Measurements from ENCODE around the gene ALDH5A1.

The ALDH5A1 gene

DNA sequence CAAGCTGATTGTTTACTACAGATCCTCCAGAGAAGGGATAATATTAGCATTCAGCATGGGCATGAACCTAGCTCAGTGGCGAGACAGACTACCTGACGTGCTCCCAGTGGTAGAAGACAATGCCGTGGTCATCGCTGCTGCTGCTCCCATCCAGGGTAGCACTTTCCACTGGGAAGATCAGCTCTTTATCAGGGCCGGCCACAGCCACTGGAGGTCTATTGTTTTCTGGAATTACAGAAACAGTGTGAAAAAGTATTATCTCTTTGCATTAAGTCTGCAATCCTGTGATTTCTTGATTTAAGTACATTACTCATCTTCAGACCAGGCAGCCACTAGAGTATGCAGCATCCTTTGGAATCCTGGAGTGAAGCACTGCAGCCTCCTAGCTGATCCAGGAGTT lies 75.0 kb downstream of the ALDH5A1 start:
- Histone ChIP-seq H3K36me3 (replicated peaks in 1 of 2; ENCODE audit: control insufficient read depth in 2 of 2, insufficient read depth in 2 of 2, low read length in 2 of 2) (no peaks in the 10 kb centered on the region), H3K14ac (ENCODE audit: low read length) (no peak overlapping the region), H2AFZ (ENCODE audit: low read length) (no peak overlapping the region), H3K9ac (ENCODE audit: low read depth, low read length, poor library complexity) (no peak overlapping the region), H3K4ac (ENCODE audit: low read length) (no peak overlapping the region), H3K27me3 (ENCODE audit: control insufficient read depth in 3 of 3, insufficient read depth in 3 of 3, low read depth in 1 of 3, low read length in 3 of 3) (peaks cover 0 to 5% (median 0%) of the 10 kb centered on the region in 3 experiments), H3K79me1 (ENCODE audit: low read depth, low read length) (no peaks in the 10 kb centered on the region), H2BK5ac (ENCODE audit: low read length) (no peak overlapping the region), H2BK15ac (ENCODE audit: low read length) (no peak overlapping the region), H3K9me3 (replicated peaks in 1 of 2; ENCODE audit: control insufficient read depth in 2 of 2, insufficient read depth in 1 of 2, low read depth in 1 of 2, low read length in 2 of 2) (no peaks in the 10 kb centered on the region), H3K4me3 (ENCODE audit: low read length in 2 of 2) (no peak overlapping the region), H3K4me2 (ENCODE audit: insufficient read depth, low read length, poor library complexity, severe bottlenecking) (no peak overlapping the region), H3K4me1 (ENCODE audit: control insufficient read depth in 2 of 2, insufficient read depth in 1 of 2, low read depth in 1 of 2, low read length in 2 of 2) (no peaks in the 10 kb centered on the region), H2BK120ac (ENCODE audit: low read depth, low read length) (no peak overlapping the region), H3K23ac (ENCODE audit: low read depth, low read length, poor library complexity) (no peak overlapping the region), H3K18ac (ENCODE audit: low read length) (no peak overlapping the region), H3K27ac (replicated peaks; ENCODE audit: low read length) (no peak overlapping the region), H4K91ac (ENCODE audit: low read depth, low read length, poor library complexity) (no peak overlapping the region), H2AK5ac (ENCODE audit: low read depth, low read length) (no peak overlapping the region), H4K8ac (ENCODE audit: low read depth, low read length) (no peak overlapping the region), H2BK12ac (ENCODE audit: low read length) (no peak overlapping the region)
- no CpG with 5 or more reads among the region's 5 CpGs for WGBS, 2 donors (ENCODE audit: extremely low coverage in 2 of 2, insufficient read length in 2 of 2, insufficient replicate concordance in 1 of 2)
- DNase-seq (ENCODE audit: low spot score): no peak

DNA sequence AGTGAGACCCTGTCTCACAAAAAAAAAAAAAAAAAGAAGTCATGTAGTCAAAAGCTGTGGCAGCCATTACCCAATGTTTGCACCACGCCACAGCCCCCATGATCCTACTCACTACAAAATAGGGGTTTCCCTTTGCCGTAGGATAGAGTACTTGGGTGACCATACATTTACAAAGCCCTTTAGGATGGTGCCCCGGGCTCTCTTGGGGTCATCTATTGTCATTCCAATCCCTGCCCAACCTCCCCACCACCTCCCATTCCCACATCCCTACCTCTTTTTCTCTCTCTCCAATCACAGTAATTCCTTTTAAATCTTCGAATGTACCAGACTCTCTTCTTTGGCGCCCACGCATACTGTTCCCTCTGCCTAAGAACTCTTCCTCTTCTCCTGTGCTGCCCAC lies 76.6 kb downstream of the ALDH5A1 start:
- Histone ChIP-seq H3K4ac (ENCODE audit: low read length) (no peak overlapping the region), H4K8ac (ENCODE audit: low read depth, low read length) (no peak overlapping the region), H3K4me3 (ENCODE audit: low read length in 2 of 2) (no peak overlapping the region), H3K4me1 (ENCODE audit: control insufficient read depth in 2 of 2, insufficient read depth in 1 of 2, low read depth in 1 of 2, low read length in 2 of 2) (no peaks in the 10 kb centered on the region), H4K91ac (ENCODE audit: low read depth, low read length, poor library complexity) (no peak overlapping the region), H3K23ac (ENCODE audit: low read depth, low read length, poor library complexity) (no peak overlapping the region), H3K4me2 (ENCODE audit: insufficient read depth, low read length, poor library complexity, severe bottlenecking) (no peak overlapping the region), H2BK5ac (ENCODE audit: low read length) (no peak overlapping the region), H2AK5ac (ENCODE audit: low read depth, low read length) (no peak overlapping the region), H3K18ac (ENCODE audit: low read length) (no peak overlapping the region), H3K27me3 (ENCODE audit: control insufficient read depth in 3 of 3, insufficient read depth in 3 of 3, low read depth in 1 of 3, low read length in 3 of 3) (peaks cover 0 to 9% (median 0%) of the 10 kb centered on the region in 3 experiments), H3K27ac (replicated peaks; ENCODE audit: low read length) (no peak overlapping the region), H2BK15ac (ENCODE audit: low read length) (no peak overlapping the region), H3K14ac (ENCODE audit: low read length) (no peak overlapping the region), H2AFZ (ENCODE audit: low read length) (no peak overlapping the region), H2BK120ac (ENCODE audit: low read depth, low read length) (no peak overlapping the region), H3K36me3 (replicated peaks in 1 of 2; ENCODE audit: control insufficient read depth in 2 of 2, insufficient read depth in 2 of 2, low read length in 2 of 2) (no peaks in the 10 kb centered on the region), H3K9ac (ENCODE audit: low read depth, low read length, poor library complexity) (no peak overlapping the region), H3K9me3 (replicated peaks in 1 of 2; ENCODE audit: control insufficient read depth in 2 of 2, insufficient read depth in 1 of 2, low read depth in 1 of 2, low read length in 2 of 2) (no peaks in the 10 kb centered on the region), H2BK12ac (ENCODE audit: low read length) (no peak overlapping the region), H3K79me1 (ENCODE audit: low read depth, low read length) (no peaks in the 10 kb centered on the region)
- no peak for DNase-seq (ENCODE audit: low spot score)
- WGBS, 2 donors (ENCODE audit: extremely low coverage in 2 of 2, insufficient read length in 2 of 2, insufficient replicate concordance in 1 of 2): 100% methylated on average over 1 of the region's 6 CpGs; no CpG with 5 or more reads in 1 of the 2 donors

DNA sequence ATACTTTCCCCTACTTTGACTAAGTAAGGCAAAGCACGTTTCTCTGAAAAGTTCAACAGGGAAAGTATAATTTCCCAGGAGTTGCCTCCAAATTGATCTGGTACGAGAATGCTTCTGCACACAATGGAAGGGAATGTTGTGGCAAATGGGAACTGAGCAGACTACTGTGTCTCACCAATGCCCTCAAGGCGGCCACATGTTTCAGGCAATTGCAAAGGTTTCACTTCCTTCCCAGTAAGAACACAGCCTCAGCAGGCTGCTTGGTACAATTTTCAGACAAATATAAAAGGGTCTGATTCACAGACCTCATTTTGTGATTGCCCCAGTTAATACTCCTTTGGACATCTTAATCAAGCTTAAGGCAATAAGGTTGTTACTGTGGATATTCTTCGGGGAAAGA lies 80.0 kb downstream of the ALDH5A1 start:
- H2BK15ac ChIP-seq (ENCODE audit: low read length): no peak overlapping the region
- no peak overlapping the region for H2AFZ ChIP-seq (ENCODE audit: low read length)
- H3K27me3 ChIP-seq (ENCODE audit: control insufficient read depth in 3 of 3, insufficient read depth in 3 of 3, low read depth in 1 of 3, low read length in 3 of 3): peaks cover 0 to 17% (median 0%) of the 10 kb centered on the region in 3 experiments
- no peaks in the 10 kb centered on the region for H3K36me3 ChIP-seq (replicated peaks in 1 of 2; ENCODE audit: control insufficient read depth in 2 of 2, insufficient read depth in 2 of 2, low read length in 2 of 2)
- no peak overlapping the region for H4K8ac ChIP-seq (ENCODE audit: low read depth, low read length)
- DNase-seq (ENCODE audit: low spot score): no peak
- H3K9ac ChIP-seq (ENCODE audit: low read depth, low read length, poor library complexity): no peak overlapping the region
- no peak overlapping the region for H4K91ac ChIP-seq (ENCODE audit: low read depth, low read length, poor library complexity)
- no CpG with 5 or more reads among the region's 4 CpGs for WGBS, 2 donors (ENCODE audit: extremely low coverage in 2 of 2, insufficient read length in 2 of 2, insufficient replicate concordance in 1 of 2)
- no peaks in the 10 kb centered on the region for H3K9me3 ChIP-seq (replicated peaks in 1 of 2; ENCODE audit: control insufficient read depth in 2 of 2, insufficient read depth in 1 of 2, low read depth in 1 of 2, low read length in 2 of 2)
- no peak overlapping the region for H3K23ac ChIP-seq (ENCODE audit: low read depth, low read length, poor library complexity)
- no peak overlapping the region for H2BK120ac ChIP-seq (ENCODE audit: low read depth, low read length)
- no peak overlapping the region for H3K18ac ChIP-seq (ENCODE audit: low read length)
- H3K4me1 ChIP-seq (ENCODE audit: control insufficient read depth in 2 of 2, insufficient read depth in 1 of 2, low read depth in 1 of 2, low read length in 2 of 2): no peaks in the 10 kb centered on the region
- no peaks in the 10 kb centered on the region for H3K79me1 ChIP-seq (ENCODE audit: low read depth, low read length)
- no peak overlapping the region for H2BK5ac ChIP-seq (ENCODE audit: low read length)
- no peak overlapping the region for H3K4me3 ChIP-seq (ENCODE audit: low read length in 2 of 2)
- no peak overlapping the region for H3K4me2 ChIP-seq (ENCODE audit: insufficient read depth, low read length, poor library complexity, severe bottlenecking)
- no peak overlapping the region for H2AK5ac ChIP-seq (ENCODE audit: low read depth, low read length)
- no peak overlapping the region for H3K27ac ChIP-seq (replicated peaks; ENCODE audit: low read length)
- H2BK12ac ChIP-seq (ENCODE audit: low read length): no peak overlapping the region
- no peak overlapping the region for H3K14ac ChIP-seq (ENCODE audit: low read length)
- H3K4ac ChIP-seq (ENCODE audit: low read length): no peak overlapping the region

DNA sequence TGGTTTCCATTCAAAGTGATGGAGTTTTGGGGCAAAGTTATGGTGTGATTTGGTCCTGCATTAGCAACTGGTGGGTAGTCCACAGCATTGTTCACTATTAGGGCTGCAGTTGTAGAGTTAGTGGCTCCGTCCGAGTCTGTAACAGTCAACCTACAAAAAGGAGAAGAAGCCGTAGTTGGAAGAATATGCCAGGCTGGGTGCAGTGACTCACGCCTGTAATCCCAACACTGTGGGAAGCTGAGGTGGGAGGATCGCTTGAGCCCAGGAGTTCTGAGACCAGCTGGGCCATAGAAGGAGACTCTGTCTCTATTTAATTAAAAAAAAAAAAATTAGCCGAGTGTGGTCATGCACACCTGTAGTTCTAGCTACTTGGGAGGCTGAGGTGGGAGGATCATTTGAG lies 81.7 kb downstream of the ALDH5A1 start:
- Histone ChIP-seq H2AK5ac (ENCODE audit: low read depth, low read length) (no peak overlapping the region), H3K18ac (ENCODE audit: low read length) (no peak overlapping the region), H3K79me1 (ENCODE audit: low read depth, low read length) (no peaks in the 10 kb centered on the region), H3K4me2 (ENCODE audit: insufficient read depth, low read length, poor library complexity, severe bottlenecking) (no peak overlapping the region), H3K9ac (ENCODE audit: low read depth, low read length, poor library complexity) (no peak overlapping the region), H2AFZ (ENCODE audit: low read length) (no peak overlapping the region), H2BK120ac (ENCODE audit: low read depth, low read length) (no peak overlapping the region), H3K4me1 (ENCODE audit: control insufficient read depth in 2 of 2, insufficient read depth in 1 of 2, low read depth in 1 of 2, low read length in 2 of 2) (no peaks in the 10 kb centered on the region), H3K27me3 (ENCODE audit: control insufficient read depth in 3 of 3, insufficient read depth in 3 of 3, low read depth in 1 of 3, low read length in 3 of 3) (peaks cover 0 to 21% (median 0%) of the 10 kb centered on the region in 3 experiments), H2BK5ac (ENCODE audit: low read length) (no peak overlapping the region), H3K4me3 (ENCODE audit: low read length in 2 of 2) (no peak overlapping the region), H4K8ac (ENCODE audit: low read depth, low read length) (no peak overlapping the region), H3K27ac (replicated peaks; ENCODE audit: low read length) (no peak overlapping the region), H3K9me3 (replicated peaks in 1 of 2; ENCODE audit: control insufficient read depth in 2 of 2, insufficient read depth in 1 of 2, low read depth in 1 of 2, low read length in 2 of 2) (no peaks in the 10 kb centered on the region), H3K23ac (ENCODE audit: low read depth, low read length, poor library complexity) (no peak overlapping the region), H3K4ac (ENCODE audit: low read length) (no peak overlapping the region), H3K14ac (ENCODE audit: low read length) (no peak overlapping the region), H4K91ac (ENCODE audit: low read depth, low read length, poor library complexity) (no peak overlapping the region), H2BK15ac (ENCODE audit: low read length) (no peak overlapping the region), H2BK12ac (ENCODE audit: low read length) (no peak overlapping the region), H3K36me3 (replicated peaks in 1 of 2; ENCODE audit: control insufficient read depth in 2 of 2, insufficient read depth in 2 of 2, low read length in 2 of 2) (no peaks in the 10 kb centered on the region)
- no peak for DNase-seq (ENCODE audit: low spot score)
- WGBS, 2 donors (ENCODE audit: extremely low coverage in 2 of 2, insufficient read length in 2 of 2, insufficient replicate concordance in 1 of 2): no CpG with 5 or more reads among the region's 6 CpGs

All from neuronal stem cell (in vitro differentiated cells).